GM21619 (cell line): Measurements from ENCODE around the gene SAPCD1.

Experiments
- ATAC-seq: cut with Tn5 transposase; IDR thresholded peaks from one replicate; pipeline ENCODE4 v1.9.1; 2021; ENCODE audit not compliant: unreplicated experiment

Gene SAPCD1

DNA sequence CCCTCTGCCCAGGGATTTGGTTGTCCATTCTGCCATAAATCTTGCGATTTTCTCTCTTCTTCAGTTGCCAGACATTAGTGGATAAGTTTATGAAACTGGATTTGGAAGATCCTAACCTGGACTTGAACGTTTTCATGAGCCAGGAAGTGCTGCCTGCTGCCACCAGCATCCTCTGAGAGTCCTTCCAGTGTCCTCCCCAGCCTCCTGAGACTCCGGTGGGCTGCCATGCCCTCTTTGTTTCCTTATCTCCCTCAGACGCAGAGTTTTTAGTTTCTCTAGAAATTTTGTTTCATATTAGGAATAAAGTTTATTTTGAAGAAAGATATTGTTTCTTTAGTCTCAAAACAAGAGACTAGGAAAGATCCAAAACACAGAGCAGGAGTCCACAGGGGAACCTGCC, at the start of gene SAPCD1:
TSS of gene SAPCD1 (plus strand) at position 301 of the 400 bp plus-strand sequence. CDS start 399 bp downstream, outside the sequence.
- no peak for ATAC-seq

- no peak for ATAC-seq
Observed at GRCh38 chr6:31713465-31713864, 49.0 kb upstream of the SAPCD1 start.

GRCh38 chr6:31713991-31714684, 48.3 kb upstream of the SAPCD1 start:
- no peak for ATAC-seq

- ATAC-seq, result no peak
Observed at GRCh38 chr6:31715022-31715958, 47.2 kb upstream of the SAPCD1 start, which contains the start of gene LY6G6D. LY6G6D (plus strand) TSS chr6:31715348; CDS start chr6:31715356, 8 bp downstream.

DNA sequence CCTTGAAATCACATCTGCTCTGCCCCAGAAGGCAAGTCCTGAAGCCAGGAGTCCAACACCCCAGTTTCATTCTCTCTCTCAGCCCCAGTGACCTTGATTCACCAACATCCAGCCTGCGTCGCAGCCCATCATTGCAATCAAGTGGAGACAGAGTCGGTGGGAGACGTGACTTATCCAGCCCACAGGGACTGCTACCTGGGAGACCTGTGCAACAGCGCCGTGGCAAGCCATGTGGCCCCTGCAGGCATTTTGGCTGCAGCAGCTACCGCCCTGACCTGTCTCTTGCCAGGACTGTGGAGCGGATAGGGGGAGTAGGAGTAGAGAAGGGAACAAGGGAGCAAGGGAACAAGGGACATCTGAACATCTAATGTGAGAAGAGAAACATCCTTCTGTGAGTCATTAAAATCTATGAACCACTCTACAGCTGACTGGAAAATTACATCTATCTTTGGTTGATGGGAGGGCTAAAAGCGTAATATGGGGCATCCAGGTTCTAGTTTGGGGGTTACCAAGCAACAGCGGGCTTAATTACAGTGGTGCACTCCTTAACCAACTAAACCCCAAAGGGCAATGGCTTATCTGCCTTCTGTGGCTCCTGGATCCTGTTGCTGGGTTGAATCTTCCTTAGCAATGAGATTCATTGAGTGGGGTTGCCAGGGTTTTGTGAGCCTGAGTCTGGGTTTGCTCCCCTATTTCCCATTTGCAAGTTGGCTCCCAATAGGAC, 44.8 kb upstream of the SAPCD1 start:
- no peak for ATAC-seq

DNA sequence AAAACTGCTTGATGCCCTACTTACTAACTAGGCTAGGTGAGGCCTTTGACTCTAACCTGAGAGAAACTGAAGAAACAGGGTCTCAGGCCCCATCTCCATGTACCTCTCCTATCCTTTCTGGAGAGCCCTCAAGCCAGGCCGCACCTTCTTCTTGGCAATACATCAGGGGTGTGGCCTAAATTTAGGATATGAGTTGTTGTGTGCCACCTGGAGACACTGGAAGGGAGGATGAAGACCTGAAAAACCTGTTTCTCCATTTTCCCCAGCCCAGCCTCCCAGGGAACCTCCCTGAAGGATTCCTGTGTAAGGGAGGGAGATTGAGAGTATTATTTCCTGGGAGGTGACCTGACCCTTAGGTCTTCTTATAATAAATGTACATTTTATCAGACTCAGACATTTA, 44.2 kb upstream of the SAPCD1 start:
- ATAC-seq, result no peak

DNA sequence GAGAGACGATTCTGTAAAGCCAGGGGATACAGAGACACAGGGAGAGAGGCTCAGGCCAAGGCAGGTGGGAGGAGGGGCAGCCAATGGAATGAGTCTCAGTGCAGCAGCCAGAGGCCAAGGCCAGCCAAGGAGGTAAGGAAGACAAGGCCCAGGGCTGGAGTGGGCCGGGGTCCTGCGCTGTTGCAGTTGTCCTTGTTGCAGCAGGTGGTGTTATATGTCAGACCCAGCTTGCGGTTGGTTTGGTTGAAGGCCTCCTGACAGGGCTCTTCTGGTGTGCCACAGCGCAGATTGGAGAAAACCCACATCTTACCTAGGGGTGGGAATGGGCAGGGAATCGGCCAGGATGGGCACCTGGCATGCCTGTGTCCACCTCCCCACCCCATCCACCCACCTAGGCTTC, 43.5 kb upstream of the SAPCD1 start:
- ATAC-seq, result no peak

DNA sequence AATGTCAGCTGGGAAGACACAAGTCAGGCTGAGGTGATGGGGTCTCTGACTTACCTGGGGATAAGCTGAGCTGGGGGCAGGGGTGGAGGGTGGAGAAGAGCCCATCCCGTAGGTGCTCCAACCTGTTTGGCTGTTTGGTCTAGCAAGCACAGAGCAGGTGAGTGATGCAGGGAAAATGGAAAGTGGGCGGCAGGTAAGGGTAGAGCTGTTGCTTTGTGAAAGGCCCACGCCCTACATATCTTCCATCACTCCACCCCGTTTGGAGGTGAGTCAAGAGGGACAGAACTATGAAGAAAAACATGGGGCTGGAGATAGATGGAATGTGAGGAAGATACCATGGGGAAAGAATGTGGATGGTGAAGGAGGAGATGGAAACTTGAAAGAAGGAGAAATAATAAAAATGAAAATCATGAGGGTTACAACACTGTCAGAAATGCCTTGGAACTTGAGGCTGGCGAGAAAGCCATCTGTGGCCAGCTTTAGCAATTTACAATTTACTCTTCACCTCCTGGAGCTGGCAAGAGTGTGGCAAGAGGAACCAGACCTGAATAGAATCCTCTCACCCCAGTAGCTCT, 42.2 kb upstream of the SAPCD1 start:
- no peak for ATAC-seq

GRCh38 chr6:31721351-31722020, 41.0 kb upstream of the SAPCD1 start, which contains the start of gene LY6G6C:
LY6G6C (minus strand) TSS chr6:31721746; CDS start chr6:31721679, 67 bp downstream.
- no peak for ATAC-seq

- no peak for ATAC-seq
Observed at GRCh38 chr6:31722173-31722572, 40.3 kb upstream of the SAPCD1 start.

DNA sequence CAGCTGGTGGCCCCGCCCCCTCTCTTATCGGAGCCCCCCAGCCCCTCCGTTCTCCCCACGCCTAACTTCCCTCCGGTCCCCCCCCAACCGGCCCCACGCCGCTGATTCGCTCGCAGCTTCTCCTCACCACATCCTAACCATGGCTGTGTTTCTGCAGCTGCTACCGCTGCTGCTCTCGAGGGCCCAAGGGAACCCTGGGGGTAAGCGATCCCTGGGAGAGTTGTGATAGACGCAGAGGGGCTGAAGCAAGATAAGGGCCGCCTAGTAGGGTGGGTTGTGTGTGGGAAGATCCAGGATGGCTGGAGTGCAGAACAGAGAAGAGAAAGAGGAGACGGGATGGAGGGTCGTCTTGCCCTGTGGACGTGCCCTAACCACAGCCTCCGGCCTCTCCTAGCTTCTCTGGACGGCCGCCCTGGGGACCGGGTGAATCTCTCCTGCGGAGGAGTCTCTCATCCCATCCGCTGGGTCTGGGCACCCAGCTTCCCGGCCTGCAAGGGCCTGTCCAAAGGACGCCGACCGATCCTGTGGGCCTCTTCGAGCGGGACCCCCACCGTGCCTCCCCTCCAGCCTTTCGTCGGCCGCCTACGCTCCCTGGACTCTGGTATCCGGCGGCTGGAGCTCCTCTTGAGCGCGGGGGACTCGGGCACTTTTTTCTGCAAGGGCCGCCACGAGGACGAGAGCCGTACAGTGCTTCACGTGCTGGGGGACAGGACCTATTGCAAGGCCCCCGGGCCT, 39.0 kb upstream of the SAPCD1 start, which contains the start of gene MPIG6B:
TSS of gene MPIG6B (plus strand) at position 129 of the 735 bp plus-strand sequence. CDS start at position 140, 11 bp downstream.
- no peak for ATAC-seq

- ATAC-seq, result no peak
Observed at GRCh38 chr6:31723980-31724691, 38.3 kb upstream of the SAPCD1 start.

- no peak for ATAC-seq
Observed at GRCh38 chr6:31725502-31726350, 36.7 kb upstream of the SAPCD1 start.

DNA sequence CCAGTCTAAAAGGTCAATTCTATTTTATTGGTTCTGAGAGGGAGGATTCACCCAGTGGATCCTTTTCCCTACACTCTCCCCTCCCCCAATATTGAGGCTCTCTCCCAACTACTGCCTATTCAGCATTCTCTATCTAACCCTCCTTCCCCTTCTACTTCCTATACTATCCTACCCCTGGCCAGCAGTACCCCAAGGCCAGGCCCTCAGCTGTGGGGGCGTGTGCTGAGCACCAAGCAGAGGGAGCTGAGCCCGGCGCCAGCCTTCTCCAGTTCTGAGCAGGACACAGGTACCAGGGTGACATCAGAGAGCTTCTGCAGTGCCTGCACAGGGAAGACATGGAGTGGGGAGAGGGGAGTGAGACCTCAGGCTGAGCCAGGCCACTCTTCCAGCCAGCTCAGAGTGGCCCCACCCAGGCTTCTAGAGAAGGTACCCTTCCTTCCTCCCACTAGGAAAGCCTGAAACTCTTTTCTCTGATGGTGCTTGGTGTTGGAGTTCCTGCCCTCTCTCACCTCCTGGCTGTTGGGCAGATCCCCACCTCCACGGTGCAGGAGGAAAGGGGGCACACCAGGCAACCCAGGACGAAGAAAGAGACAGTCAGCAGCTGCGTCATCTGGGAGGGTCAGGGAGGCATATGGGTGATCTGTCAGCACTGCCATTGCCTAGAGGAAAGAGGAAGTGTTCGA, 35.3 kb upstream of the SAPCD1 start:
- no peak for ATAC-seq

DNA sequence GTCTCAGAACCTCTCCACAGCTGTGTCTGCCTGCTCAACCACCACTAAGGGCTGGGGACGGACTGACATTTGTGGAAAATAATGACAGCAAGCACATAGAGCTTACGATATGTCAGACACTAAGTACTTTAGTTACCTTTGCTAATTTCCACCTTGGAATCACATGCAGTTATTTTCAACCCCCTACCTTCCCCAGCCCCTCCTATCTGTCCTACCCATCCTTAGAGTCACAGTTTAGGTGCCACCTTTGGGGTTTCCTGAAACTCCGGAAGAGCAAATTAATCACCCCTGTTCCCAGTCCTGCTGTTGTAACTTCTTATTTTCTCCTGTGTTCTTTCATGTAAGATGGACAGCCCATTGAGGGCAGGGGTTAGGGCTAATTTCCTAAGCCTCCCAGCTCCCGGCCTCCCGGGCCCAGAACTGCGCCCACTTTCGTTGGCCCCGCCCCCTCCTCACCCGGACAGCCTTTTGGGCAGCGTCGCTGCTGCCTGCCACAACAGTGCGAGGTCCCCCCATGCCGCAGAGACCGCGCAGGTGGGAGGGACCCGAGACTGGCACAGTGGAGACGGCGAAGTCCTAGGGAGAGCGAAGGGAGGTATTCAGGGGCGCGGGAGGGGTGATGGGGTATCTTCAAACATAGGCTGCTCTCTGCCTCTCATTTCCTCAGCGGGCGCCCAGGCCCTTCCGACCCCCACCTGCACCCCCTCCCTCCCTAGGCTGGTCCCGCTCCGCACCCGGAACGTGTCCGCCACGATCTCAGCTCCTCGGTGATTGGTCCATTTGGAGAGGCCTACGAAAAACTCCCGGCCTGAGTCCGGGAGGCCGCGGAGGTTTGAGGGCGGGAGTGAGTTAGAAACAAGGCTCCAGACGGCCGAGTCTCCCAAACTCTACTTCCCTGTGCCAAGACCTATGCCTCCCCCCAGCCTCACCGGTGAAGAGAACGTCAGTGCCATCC, 34.5 kb upstream of the SAPCD1 start:
- no peak for ATAC-seq
